ENCODE data around the gene CWC22. TPM values are rescaled to one million over a fixed set of nuclear protein-coding genes. Genes with fewer than 3 reads are reported as not detected.

The CWC22 gene
- total and polyA plus RNA-seq, 2 donors (not counting 1 experiment from before 2014, with no cell fraction given): 6.3 to 28.7 TPM

GRCh38 chr2:179927041-179927440, 80.1 kb downstream of the CWC22 start:
- Mint-ChIP-seq H3K4me1 (no peaks in the 10 kb centered on the region), H3K9me3 (ENCODE audit: insufficient read depth) (peaks cover 18% of the 10 kb centered on the region), H3K4me3 (no peak overlapping the region), H3K27me3 (no peaks in the 10 kb centered on the region), H3K27ac (no peak overlapping the region)
- no peak for DNase-seq
- Histone ChIP-seq H3K4me3 (ENCODE audit: control extremely low read depth in 1 of 5, extremely low read depth in 1 of 5, insufficient read depth in 1 of 5, low read depth in 2 of 5, low read length in 4 of 5) (no peak overlapping the region), H3K4me1 (ENCODE audit: control insufficient read depth in 2 of 2, insufficient read depth in 2 of 2, low read length in 2 of 2) (no peaks in the 10 kb centered on the region), H3K27ac (ENCODE audit: low read length in 2 of 2) (no peak overlapping the region), H3K4me2 (replicated peaks; ENCODE audit: low read depth, low read length, poor library complexity, severe bottlenecking) (no peak overlapping the region), H3K27me3 (replicated peaks in 1 of 4; ENCODE audit: control extremely low read depth in 1 of 4, control insufficient read depth in 3 of 4, insufficient read depth in 4 of 4, low read length in 3 of 4) (no peaks in the 10 kb centered on the region), H3K36me3 (replicated peaks in 1 of 2; ENCODE audit: control extremely low read depth in 1 of 2, control insufficient read depth in 1 of 2, extremely low read depth in 1 of 2, insufficient read depth in 2 of 2, low read length in 1 of 2) (no peaks in the 10 kb centered on the region), H3K9ac (ENCODE audit: low read length) (no peak overlapping the region), H3K79me2 (ENCODE audit: control insufficient read depth, insufficient read depth, low read length) (no peaks in the 10 kb centered on the region), H3K9me3 (ENCODE audit: control extremely low read depth in 1 of 3, control insufficient read depth in 2 of 3, insufficient read depth in 1 of 3, low read length in 2 of 3) (peaks cover 6 to 23% (median 12%) of the 10 kb centered on the region in 3 donors), H2AFZ (ENCODE audit: insufficient read depth, low read depth, low read length, poor library complexity, severe bottlenecking) (no peak overlapping the region), H4K20me1 (ENCODE audit: control insufficient read depth, insufficient read depth, low read length, poor library complexity, severe bottlenecking) (no peaks in the 10 kb centered on the region)
- ChIA-PET CTCF (no interaction called here), POLR2A (no interaction called here)
- intact Hi-C loops (cut with micrococcal nuclease): no loop called here
- no peak for TF ChIP-seq EZH2 (IDR thresholded peaks at IDR 0.05; ENCODE audit: borderline replicate concordance, insufficient read depth, low read depth, low read length, poor library complexity, severe bottlenecking)
- TF ChIP-seq CTCF (IDR thresholded peaks at IDR 0.05): no peak
- no peak for ATAC-seq (ENCODE audit: low read depth)
- no CpG with 5 or more reads among the region's 1 CpG for WGBS (ENCODE audit: insufficient coverage)

GRCh38 chr2:179925713-179926112, 81.4 kb downstream of the CWC22 start:
- no peak for ATAC-seq (ENCODE audit: low read depth)
- no peaks in the 10 kb centered on the region for H3K4me1 ChIP-seq (ENCODE audit: control insufficient read depth in 2 of 2, insufficient read depth in 2 of 2, low read length in 2 of 2)
- Mint-ChIP-seq H3K4me1 (no peaks in the 10 kb centered on the region), H3K27ac (no peak overlapping the region), H3K4me3 (no peak overlapping the region), H3K27me3 (no peaks in the 10 kb centered on the region), H3K9me3 (ENCODE audit: insufficient read depth) (peaks cover 16% of the 10 kb centered on the region)
- H3K9ac ChIP-seq (ENCODE audit: low read length): no peak overlapping the region
- no peak overlapping the region for H3K4me2 ChIP-seq (replicated peaks; ENCODE audit: low read depth, low read length, poor library complexity, severe bottlenecking)
- no peak overlapping the region for H3K27ac ChIP-seq (ENCODE audit: low read length in 2 of 2)
- H3K9me3 ChIP-seq (ENCODE audit: control extremely low read depth in 1 of 3, control insufficient read depth in 2 of 3, insufficient read depth in 1 of 3, low read length in 2 of 3): peaks cover 6 to 21% (median 12%) of the 10 kb centered on the region in 3 donors
- H2AFZ ChIP-seq (ENCODE audit: insufficient read depth, low read depth, low read length, poor library complexity, severe bottlenecking): no peak overlapping the region
- no peak for TF ChIP-seq EZH2 (IDR thresholded peaks at IDR 0.05; ENCODE audit: borderline replicate concordance, insufficient read depth, low read depth, low read length, poor library complexity, severe bottlenecking)
- TF ChIP-seq CTCF (IDR thresholded peaks at IDR 0.05): no peak
- intact Hi-C loops (cut with micrococcal nuclease): no loop called here
- POLR2A ChIA-PET: no interaction called here
- WGBS (ENCODE audit: insufficient coverage): no CpG with 5 or more reads among the region's 2 CpGs
- H3K4me3 ChIP-seq (ENCODE audit: control extremely low read depth in 1 of 5, extremely low read depth in 1 of 5, insufficient read depth in 1 of 5, low read depth in 2 of 5, low read length in 4 of 5): no peak overlapping the region
- no peaks in the 10 kb centered on the region for H3K27me3 ChIP-seq (replicated peaks in 1 of 4; ENCODE audit: control extremely low read depth in 1 of 4, control insufficient read depth in 3 of 4, insufficient read depth in 4 of 4, low read length in 3 of 4)
- H3K36me3 ChIP-seq (replicated peaks in 1 of 2; ENCODE audit: control extremely low read depth in 1 of 2, control insufficient read depth in 1 of 2, extremely low read depth in 1 of 2, insufficient read depth in 2 of 2, low read length in 1 of 2): no peaks in the 10 kb centered on the region
- no peaks in the 10 kb centered on the region for H4K20me1 ChIP-seq (ENCODE audit: control insufficient read depth, insufficient read depth, low read length, poor library complexity, severe bottlenecking)
- CTCF ChIA-PET: no interaction called here
- DNase-seq: no peak
- no peaks in the 10 kb centered on the region for H3K79me2 ChIP-seq (ENCODE audit: control insufficient read depth, insufficient read depth, low read length)
